CD4-positive, alpha-beta T cell treated with Interleukin-21 for 1 hour (primary cell): ENCODE results near the gene CSRP1.
A peak's percentile ranks its signal among the peaks of the same experiment; 100 is the strongest.
"Not testable (repeated sequence)": the region's sequence is repeated elsewhere in the genome, so short reads cannot be mapped to it uniquely, and the experiment has no call there.

Source experiments
- DNase-seq: peaks from one replicate; pipeline ENCODE4 v3.0.0-alpha.2; 2020

Gene CSRP1

DNA sequence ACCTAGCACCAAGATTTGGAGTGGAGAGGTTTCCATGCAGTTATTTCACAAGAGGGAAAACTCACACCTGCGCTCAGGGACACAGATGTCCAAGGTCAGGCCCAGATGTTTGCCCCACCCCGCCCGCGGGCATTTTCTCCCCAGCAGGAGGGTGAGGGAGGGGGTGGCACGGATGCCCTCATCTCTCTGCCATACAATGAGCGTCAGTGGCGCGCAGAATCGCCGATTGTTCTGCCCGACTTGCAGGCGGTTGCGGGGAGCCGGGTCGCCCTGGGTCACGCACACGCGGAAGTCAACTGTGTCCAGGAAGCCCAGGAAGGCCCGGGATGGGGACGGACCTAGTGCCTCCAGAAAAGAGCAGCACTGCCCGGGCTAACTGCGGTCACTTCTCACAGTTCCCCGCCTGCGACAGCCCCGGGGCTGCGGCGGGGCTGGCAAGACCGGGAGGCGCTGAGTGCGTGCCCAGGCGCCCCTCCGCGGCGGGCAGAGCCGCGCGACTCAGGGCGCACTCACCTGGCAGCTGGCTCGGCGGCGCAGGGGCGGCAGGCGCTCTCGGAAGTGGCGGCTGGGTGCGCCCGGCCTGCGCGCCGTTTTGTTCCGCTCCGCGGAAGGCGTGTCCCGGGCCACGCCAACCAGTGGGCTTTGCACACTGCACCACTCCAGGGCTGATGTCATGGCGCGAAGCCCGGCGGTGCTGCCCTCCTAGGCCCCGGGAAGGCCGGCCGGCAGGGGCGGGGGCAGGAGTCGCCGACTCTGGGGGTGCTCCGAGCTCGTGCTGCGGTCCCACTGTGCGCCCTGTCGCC lies at the start of gene CSRP1:
TSS of gene CSRP1 (minus strand) at position 567 of the 803 bp plus-strand sequence. CDS start 10,820 bp downstream, outside the sequence.
- peak; percentile 85 for DNase-seq

DNA sequence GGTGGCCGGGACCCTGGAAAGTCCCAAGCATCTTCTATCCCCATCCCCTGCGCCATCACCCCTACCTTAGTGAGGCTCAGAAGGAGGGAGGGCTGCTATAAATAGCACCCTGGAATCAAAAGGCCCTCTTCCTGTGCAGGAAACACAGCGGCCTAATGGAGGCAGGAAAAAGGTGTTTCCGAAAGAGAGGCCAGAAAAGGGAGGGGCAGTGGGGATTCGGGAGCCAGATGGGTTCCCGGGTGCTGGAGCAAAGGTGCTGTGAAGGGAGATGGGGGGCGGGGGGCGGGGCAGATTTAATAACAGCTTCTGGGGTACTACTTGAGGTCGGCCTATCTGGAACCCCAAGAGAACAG lies 48.6 kb upstream of the CSRP1 start:
- no peak for DNase-seq

DNA sequence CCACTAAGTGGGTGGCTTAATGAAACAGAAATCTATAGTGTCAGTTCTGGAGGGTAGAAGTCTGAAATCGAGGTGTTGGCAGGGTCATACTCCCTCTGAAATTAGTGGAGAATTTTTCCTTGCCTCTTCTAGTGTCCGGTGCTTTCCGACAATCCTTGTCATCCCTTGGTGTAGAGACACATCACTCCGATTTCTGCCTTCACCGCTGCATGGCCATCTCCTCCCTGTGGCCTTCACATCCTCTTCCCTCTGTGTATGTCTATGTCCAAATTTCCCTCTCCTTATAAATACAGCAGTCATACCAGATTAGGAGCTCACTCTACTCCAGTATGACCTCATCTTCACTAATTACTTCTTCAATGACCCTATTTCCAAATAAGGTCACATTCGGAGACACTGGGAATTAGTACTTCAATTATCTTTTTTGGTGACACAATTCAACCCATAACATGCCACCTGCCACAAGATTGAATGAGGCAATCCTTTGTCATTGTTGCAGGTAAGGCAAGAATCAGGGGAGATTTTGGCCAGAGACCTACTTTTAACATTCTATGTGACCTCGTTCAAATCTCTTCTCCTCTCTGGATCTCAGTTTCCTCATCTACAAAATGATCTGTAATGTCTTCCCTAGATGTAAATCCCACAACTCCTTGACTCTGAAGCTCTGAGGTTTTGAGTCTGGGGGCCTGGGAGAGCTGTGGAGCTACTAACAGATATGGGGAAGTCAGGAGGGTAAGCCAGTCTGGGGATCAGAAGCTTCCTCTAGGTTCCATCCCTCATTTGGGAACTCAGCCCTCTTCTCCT lies 48.1 kb upstream of the CSRP1 start:
- DNase-seq: no peak

DNA sequence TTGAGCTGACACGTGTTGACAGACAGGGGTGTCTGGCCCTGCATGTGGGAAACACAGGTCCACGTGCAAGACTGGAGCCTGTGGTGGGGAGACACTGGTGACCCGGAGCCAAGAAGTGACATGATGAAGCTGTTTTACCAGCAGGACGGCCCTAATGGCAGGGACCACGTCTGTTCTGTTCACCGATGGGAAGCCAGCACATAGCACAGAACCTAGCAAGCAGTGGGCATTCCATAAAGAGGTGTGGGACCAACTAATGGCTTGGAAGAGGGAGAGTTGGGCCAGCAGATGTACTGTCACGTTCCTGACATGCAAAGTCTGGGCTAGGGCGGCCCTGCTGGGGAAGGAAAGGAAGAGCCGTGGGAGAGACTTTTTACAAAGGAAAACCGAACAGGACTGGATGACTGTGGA lies 47.3 kb upstream of the CSRP1 start:
- DNase-seq: no peak

DNA sequence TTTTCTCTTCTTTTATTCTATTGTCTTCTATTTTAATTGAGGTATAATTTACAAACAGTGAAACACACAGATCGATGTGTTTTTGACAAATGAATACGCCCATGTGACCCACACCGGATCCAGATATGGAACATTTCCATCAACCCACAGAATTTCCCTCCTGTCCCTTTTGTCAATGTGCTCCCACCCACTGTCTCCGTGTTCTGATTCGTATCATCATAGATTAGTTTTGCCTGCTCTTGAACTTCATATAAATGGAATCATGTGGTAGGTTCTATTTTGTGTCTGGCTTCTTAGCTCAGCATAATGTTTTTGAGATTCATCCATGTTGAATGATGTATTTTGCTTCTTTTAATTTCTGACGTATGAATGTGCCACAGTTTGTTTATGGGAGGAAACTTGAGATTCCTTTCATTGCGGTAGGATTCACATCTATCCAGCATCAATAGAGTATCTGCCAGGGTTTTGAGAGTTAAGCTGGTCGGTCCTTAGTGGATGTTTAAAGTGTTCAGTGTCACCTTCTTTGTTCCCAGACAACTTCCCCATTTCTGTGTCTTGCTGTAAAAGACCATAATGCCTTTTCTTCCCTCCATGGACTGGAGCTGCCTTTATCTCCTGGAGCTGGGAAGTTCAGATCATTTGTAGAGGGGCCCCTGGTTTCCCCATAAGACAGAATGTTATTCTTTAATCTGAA lies 46.7 kb upstream of the CSRP1 start:
- no peak for DNase-seq

DNA sequence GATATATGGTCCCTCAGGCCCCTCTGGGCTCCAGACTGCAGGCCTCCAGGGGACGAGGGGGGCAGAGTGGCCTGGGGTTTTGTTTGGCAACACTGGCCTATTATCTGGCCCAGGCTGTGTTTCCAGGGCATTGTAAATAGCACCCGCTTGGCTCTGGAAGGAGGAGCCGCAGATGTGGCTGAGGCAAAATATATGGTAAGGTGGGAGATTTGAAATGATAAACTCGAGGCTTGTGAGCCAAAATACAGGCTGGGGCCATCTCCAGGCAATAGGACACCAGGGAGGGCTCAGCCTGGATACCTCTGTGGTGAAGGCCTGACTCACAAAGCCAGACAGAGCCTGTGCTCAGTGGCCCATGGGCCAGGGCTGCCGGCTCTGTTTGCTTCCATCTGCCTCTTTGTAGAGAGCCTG lies 46.0 kb upstream of the CSRP1 start:
- no peak for DNase-seq

DNA sequence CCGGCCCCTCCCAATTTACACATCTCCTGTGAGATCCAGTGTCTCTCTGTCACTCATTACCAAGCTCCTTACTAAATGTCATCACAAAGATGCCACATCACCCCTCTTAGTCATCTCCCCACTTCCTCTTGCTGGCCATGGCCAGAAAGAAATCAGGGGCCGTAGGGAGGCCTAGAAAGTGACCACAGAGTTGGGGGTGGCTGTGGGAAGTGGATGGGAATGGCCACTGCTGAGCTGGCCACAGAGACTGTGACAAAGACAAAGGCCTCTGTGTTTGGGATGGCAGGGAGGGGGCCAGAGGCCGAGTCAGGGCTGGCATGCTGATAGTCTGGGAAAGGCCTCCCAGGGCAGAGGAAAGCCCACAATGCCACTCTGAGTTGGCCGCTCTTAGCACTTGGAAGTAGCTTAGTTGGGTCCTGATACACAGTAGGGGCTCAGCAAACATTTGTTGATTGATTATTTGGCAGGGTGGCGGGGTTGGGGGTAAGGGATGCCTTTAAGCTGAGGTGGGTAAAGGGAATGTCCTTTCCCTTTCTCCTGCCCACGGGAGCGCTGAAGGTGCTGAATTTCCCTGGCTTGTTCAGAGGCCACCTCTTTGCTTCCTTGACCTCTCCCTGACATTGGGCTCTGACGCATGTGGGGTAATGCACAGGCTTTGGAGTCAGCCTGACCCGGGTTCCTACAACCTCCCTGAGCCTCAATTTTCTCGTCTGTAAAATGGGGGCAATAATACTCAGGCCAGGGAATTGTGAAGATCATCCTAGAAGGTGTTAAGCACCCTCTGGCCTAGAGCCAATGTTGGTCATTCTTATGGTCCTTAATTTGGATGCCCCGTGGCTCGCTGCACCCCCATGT lies 45.2 kb upstream of the CSRP1 start:
- DNase-seq: no peak

DNA sequence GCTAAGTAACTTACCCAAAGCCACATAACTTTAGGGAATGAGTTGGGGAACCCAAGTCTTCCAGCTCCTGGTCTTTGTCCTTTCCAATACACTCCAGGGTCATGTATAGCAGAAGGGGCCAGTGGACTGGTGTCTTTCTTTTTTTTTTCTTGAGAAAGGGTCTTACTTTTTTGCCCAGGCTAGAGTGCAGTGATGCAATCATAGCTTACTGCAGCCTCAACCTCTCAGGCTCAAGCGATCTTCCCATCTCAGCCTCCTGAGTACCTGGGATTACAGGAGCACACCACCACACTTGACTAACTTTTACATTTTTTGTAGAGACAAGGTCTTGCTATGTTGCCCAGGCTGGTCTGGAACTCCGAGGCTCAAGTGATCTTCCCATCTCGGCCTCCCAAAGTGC lies 44.2 kb upstream of the CSRP1 start:
- DNase-seq: no peak

DNA sequence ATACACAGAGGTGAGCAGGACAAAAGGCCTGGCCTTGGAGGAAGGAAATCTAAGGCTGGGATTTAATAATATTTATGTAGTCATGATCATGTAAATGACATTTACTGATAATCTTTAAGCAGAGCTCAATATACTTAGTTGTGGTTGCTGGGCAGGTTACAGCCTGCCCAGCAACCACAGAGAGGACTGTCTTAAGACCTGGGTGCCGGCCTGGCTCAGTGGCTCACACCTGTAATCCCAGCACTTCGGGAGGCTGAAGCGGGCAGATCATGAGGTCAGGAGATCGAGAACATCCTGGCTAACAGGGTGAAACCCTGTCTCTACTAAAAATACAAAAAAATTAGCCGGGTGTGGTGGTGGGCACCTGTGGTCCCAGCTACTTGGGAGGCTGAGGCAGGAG lies 42.6 kb upstream of the CSRP1 start:
- DNase-seq: not testable (repeated sequence)

DNA sequence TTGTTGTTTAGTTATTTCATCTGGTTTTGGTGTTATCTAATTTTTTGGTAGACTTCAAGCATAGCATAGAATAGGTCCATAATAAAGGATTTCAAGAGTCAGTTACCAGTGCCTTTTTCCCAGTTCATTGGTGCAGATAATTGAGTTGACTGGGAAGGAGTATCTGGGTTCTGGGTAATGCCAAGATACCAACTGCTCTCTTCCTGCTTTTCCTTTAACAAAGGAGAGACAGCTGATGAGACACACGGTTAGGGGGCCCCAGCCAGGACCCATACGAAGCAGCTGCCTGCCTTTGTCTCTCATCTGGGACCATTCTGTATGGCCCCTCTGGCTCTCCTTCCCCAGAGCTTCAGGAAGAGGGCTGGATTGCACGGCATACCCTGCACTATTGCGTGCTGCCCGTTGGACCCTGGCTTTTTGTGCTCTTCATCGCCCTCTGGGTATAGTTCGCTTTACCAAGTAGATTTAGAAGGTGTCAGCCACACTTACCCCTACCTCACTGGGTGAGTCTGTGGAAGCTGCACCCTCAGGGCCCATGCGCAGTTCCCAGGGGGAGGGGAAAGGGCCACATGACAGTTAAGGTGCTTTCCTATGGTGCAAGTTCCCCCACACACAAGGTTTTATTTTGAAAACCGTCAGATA lies 39.0 kb upstream of the CSRP1 start:
- no peak for DNase-seq

DNA sequence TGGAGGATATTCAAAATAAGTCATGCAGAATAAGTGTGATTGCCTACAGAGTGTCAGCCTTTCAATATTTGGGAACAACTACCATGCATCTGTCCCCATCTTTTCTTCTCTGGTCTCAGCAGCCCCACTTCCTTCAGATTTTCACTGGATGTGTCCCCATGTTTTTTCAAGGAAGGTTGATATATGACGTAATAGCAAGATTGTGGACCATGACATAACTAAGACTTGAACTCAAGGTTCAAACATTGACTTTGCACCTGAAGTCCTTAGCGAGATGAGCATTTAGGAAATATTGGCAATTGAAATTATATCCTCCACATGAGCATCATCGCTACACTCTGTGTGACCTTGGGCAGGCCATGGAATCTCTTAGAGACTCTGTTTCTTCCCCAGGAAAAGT lies 37.8 kb upstream of the CSRP1 start:
- DNase-seq: no peak

DNA sequence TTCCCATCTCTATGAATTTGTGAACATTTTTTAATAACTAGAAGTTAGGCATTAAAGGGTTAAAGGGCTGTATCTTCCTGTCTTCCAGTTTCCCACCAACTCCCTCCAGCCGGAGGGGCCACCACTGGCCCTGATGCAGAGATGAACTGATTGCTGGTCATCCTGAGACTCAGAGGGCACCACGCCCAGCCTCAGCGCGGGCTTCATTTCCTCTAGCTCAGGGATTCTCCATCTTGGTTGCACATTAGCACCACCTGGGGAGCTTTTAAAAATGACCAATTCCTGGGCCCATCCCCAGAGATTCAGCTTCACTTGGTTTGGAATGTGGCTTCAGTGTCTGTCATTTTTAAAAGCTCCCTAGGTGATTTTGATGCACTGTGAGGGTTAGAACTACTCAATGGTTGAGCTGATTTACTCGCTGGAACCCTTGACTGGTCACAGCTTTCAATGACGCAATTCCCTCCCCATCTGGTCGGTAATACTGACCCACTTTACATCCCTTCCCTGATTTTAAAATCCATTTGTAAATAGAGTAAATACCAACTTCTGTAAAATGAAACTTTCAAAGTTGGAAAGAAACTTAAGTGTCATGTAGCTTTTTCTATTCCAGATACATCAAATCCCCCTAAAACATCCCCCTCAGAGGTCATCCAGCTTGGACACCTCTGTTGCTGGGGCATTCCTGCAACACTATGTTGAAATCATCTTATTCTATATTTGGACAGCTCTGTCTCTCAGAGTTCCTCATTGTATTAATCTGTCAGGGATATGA lies 37.1 kb upstream of the CSRP1 start:
- no peak for DNase-seq

DNA sequence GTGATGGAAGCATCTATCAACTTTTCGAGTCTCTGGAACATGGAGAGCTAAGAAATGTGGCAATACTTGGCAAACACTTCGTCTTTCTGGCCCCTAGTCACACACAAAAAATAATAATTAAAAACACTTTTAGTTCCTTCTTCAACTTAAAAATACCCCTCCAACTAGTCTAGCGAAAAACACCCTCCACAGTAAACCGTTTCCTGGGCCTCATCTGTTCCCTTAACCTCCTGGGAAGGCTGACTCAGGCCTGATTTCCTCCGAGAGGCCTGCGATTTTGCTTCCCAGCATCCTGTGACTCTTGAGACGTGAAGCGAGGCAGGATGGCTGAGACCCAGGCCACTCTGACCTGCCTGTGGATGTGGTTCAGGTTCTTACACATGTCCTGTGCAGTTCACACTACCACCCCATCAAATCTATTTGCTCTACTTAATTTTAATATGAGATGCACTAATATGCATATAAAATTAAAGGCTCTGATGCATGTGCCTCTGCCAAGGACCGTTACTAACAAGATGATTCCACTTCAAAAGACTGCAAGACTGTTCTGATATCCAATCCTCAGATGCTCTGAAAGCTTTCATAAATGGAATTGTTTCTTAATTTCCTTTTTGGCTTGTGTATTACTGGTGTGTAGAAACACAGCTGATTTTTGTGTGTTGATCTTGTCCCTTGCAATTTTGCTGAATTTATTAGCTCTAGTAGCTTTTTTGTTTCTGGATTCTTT lies 35.5 kb upstream of the CSRP1 start:
- no peak for DNase-seq

DNA sequence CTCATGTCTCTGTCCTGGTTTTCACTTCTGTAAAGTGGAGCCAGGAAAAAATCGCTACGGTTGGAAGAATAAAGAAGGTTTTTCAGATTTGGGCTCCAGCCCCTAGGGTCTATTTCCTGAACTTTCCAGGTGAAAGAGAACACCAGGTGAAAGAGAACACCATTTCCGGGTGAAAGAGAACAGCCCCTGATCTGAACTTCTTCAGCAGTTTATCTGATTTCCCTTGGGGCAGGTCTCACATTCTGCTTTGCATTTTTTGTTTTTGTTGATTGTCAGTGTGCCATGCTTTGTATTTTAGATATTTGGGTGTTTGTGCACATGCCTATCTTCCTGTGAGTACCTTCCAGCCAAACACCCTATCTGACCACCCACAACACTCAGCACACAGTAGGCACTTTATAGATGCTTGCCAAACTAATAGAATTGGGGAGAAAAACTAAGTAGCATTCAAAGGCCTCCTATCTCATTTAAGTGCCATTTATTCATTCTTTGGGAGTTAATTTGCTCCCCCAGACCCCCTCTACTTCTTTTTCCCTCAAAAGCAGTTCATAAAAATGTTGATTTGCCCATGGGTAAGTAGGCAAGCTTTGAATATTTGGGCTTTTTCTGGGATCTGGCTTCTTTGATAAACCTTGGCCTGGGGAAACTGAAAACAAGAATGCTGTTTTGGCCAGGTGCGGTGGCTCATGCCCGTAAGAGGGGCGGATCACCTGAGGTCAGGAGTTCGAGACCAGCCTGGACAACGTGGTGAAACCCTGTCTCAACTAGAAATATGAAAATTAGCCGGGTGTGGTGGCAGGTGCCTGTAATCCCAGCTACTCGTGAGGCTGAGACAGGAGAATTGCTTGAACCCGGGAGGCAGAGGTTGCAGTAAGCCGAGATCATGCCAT lies 34.2 kb upstream of the CSRP1 start:
- no peak for DNase-seq

DNA sequence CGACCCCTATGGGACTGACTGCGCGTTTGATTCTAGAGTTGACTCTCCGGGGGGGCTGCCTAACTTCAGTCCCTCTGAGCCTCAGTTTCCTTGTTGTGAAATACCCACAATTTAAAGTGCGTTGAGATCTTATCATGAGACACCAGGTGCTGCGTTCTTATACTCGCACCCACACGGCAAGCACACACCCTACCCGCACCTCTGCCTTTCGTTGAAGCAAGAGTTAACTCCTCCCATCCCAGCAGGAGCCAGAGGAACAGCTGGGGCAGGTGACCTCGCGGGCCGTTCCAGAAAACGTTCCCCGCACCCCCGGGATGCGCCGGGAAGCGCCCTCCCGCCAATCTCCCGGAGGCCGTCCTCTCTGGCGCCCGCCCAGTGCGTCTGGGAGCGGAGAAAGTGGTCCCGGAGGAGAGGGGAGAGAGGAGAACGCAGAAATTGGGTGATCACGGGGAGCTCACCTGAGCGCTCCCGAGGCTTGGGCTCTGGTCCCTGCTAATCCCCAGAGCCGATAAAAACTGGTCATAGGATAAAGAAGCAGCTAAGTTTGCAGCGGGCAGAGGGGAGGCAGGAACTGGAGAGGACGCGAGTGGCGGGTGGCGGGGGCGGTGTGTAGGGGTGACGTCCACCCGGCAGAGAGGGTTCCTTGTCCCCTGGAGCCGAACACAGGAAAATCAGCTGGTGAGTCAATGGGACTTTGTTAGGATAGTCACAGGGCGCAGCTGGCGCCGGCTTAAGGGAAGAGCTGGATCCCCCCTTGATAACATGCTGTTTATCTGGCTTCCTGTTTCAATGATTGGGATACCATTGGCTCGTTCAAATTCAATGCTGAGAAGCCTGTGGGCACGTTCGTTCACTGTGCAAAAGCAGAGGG lies 32.9 kb upstream of the CSRP1 start:
- DNase-seq: no peak

DNA sequence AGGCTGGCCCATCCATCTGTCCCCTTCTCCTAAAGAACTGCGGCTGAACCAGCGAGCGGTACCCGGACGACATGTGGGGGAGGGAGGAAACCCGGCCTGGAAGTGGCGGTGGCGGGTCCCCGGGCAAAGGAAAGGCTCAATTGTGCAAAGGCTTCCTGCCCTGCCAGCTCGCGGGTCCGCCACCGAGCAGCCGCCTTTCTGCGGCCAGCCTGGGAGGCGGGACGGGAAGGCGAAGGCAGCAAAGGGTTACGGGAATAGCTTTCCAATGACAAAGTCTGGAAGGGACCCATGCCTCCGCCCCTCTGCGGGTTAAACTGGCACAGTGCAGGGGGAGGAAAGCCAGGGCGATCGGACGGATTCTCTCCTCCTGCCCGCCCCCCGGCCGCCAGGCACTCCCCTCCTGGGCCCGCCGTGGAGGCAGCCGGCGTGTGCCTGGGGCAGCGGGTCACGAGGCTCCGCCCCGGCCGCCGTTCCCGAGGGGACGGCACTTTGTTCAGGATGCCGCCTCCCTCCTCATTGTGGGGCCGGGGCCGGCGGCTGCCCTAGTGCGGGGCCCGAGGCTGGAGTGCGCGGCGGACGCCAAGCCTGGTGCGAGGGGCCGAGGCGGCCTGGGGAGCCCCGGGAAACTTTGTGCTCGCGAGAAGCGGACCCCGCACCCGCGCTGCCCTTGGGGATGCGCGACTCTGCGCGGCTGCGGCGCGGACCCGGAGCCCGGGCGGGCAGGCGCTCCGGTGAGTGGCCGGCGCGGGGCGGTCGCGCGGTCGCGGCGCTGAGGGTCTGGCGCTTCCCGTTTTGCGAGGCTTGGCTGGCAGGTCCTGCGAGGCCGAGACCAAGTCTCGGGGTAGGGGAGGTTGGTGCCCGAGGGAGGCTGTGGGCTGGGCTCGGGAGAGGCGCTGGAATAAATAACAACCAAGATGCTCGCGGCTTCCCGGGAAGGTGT lies 32.0 kb upstream of the CSRP1 start, which contains the start of gene NAV1:
TSS of gene NAV1 (plus strand) at position 516 of the 940 bp plus-strand sequence. CDS start 83,758 bp downstream, outside the sequence.
- DNase-seq: no peak
